Gastroesophageal sphincter (tissue), 4 donors: ENCODE data around the gene CADPS2. TPM values are rescaled to one million over a fixed set of nuclear protein-coding genes. Genes with fewer than 3 reads are reported as not detected.
A peak's percentile ranks its signal among the peaks of the same experiment; 100 is the strongest.

Experiments used
- ATAC-seq: fragments of 150-250 bp; one replicate; pipeline ENCODE4 v1.9.1; 2016; ENCODE audit warnings: mild to moderate bottlenecking, moderate library complexity
- H3K27ac ChIP-seq, 4 donors: fragments of 200-600 bp; sonication (generic) in 3 of 4; 1 replicate in 3 of 4; 2 replicates in 1 of 4; pipeline ENCODE4 v1.5.1; 2016 to 2019
- H3K27me3 ChIP-seq: fragments of 200-600 bp; sonication (generic); one replicate; pipeline ENCODE4 v1.5.1; 2019
- H3K36me3 ChIP-seq, 2 donors: fragments of 200-600 bp; sonication (generic); one replicate each; pipeline ENCODE4 v1.5.1; 2019; ENCODE audit warnings: control low read depth in 1 of 2
- H3K4me1 ChIP-seq, 3 donors: fragments of 200-600 bp; sonication (generic); 1 replicate in 2 of 3; 2 replicates in 1 of 3; pipeline ENCODE4 v1.5.1; 2016 to 2019; ENCODE audit warnings: control low read depth in 2 of 3
- H3K4me3 ChIP-seq, 2 donors: fragments of 200-600 bp; sonication (generic); one replicate each; pipeline ENCODE4 v1.5.1; 2019; ENCODE audit warnings: mild to moderate bottlenecking in 1 of 2, moderate library complexity in 1 of 2
- H3K9me3 ChIP-seq, 3 donors: fragments of 200-600 bp; sonication (generic); one replicate each; pipeline ENCODE4 v1.5.1; 2017 to 2019; ENCODE audit warnings: control low read depth in 2 of 3
- EP300 ChIP-seq: sonication (generic); formaldehyde crosslinking; IDR thresholded peaks from one replicate; pipeline ENCODE4 v1.6.1; 2017; ENCODE audit warnings: antibody characterized with exemption, mild to moderate bottlenecking
- POLR2A ChIP-seq, 2 donors: fragments of 450-650 bp; IDR thresholded peaks; one replicate each; pipeline ENCODE4 v1.6.1; 2017; ENCODE audit warnings: antibody characterized with exemption in 2 of 2, mild to moderate bottlenecking in 2 of 2, moderate library complexity in 1 of 2
- POLR2AphosphoS5 ChIP-seq: sonication (generic); formaldehyde crosslinking; IDR thresholded peaks from one replicate; pipeline ENCODE4 v1.6.1; 2017; ENCODE audit warnings: antibody characterized with exemption
- WGBS, 2 donors: methylation state at CpG; one replicate each; pipeline ENCODE4 v1.1.5; 2018; ENCODE audit warnings: low coverage in 1 of 2; 5-methylcytosine and 5-hydroxymethylcytosine counted together
- total RNA-seq, 4 donors: library from RNA; depleted of rRNA; stranded (reverse); fragments of >200 nt; gene quantifications; one replicate each; pipeline ENCODE4 v1.1.0, GENCODE V29; 2016
- TF ChIP-seq, protein P1 (sequence below), 4 experiments: fragments of 200-600 bp in 2 of 4; fragments of 450-650 bp in 2 of 4; sonication (generic) in 1 of 4; IDR thresholded peaks; one replicate each; pipeline ENCODE4 v1.5.1; 2017 to 2019; ENCODE audit warnings: antibody characterized with exemption in 4 of 4, mild to moderate bottlenecking in 2 of 4, moderate library complexity in 2 of 4

The CADPS2 gene
- total RNA-seq, 4 donors from 2014 or later = 20.3 to 205 (median 138) TPM

DNA sequence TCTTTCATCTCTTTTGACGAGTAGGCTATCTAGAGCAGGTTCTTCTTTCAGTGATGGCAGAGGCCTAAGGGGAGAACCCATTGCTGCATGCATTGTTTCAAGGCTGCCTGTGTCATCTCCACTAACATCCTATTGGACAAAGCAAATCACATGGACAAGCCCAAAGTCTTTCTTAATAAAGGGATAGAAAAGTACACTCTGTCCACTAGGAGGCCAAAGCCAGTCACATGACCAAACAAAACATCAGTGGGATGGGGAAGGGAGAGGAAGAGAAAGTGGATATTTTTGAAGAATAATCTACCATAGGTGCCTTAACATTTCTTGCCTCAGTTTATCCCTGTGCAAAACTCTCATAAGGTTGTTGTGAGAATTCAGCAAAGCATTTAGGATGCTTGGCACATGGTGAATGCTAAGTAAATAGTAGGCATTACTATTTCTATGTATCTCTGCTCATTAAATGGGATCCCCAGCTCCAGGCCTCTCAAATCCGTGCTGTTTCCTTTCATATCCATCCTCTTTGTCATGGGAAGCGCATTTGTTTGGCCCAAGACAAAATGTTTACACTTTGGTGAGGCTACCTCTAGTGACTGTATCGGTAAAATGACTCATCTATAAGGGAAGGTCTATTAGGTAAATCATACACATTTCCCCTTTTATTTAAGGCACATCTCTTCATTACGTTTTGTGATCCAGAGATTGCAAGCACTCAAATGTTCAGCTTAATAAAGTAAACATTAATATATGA, 16.7 kb upstream of the CADPS2 start:
- Histone ChIP-seq H3K4me1 (no peaks in the 10 kb centered on the region), H3K27ac (no peak overlapping the region), H3K9me3 (no peaks in the 10 kb centered on the region), H3K36me3 (no peaks in the 10 kb centered on the region), H3K27me3 (no peaks in the 10 kb centered on the region), H3K4me3 (no peak overlapping the region)
- ATAC-seq = no peak
- WGBS, 2 donors = 59 to 77% methylated on average over 3 to 5 of the region's 5 CpGs
- TF ChIP-seq, protein P1, sequence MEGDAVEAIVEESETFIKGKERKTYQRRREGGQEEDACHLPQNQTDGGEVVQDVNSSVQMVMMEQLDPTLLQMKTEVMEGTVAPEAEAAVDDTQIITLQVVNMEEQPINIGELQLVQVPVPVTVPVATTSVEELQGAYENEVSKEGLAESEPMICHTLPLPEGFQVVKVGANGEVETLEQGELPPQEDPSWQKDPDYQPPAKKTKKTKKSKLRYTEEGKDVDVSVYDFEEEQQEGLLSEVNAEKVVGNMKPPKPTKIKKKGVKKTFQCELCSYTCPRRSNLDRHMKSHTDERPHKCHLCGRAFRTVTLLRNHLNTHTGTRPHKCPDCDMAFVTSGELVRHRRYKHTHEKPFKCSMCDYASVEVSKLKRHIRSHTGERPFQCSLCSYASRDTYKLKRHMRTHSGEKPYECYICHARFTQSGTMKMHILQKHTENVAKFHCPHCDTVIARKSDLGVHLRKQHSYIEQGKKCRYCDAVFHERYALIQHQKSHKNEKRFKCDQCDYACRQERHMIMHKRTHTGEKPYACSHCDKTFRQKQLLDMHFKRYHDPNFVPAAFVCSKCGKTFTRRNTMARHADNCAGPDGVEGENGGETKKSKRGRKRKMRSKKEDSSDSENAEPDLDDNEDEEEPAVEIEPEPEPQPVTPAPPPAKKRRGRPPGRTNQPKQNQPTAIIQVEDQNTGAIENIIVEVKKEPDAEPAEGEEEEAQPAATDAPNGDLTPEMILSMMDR (IDR thresholded peaks at IDR 0.05) = peak in 1 of 4 experiments; percentile 3
- TF ChIP-seq POLR2AphosphoS5 = no peak

DNA sequence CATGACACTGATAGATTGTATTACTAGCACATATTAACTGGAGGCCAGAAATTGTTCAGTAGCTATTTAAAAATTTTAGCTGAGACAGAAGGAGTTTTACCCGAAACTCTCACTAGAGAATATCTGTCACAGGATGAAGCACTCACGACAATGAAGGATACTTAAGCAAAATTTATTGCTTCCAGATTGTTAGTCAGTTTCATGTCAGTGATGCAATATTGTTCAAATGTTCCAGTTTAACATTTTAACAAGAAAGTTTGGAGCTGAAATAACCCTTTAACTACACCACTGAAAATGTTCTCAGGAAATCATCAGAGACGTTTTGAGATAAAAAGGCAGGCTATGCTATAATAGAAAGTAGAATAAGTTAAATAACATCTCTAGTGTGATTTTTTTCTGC, 15.0 kb upstream of the CADPS2 start:
- no peaks in the 10 kb centered on the region for H3K27me3 ChIP-seq
- ATAC-seq = no peak
- no peak overlapping the region for H3K27ac ChIP-seq
- no peaks in the 10 kb centered on the region for H3K36me3 ChIP-seq
- H3K4me1 ChIP-seq = no peaks in the 10 kb centered on the region
- H3K9me3 ChIP-seq = no peaks in the 10 kb centered on the region
- no peak overlapping the region for H3K4me3 ChIP-seq
- WGBS, 2 donors = 33 to 57% methylated on average over 3 of the region's 3 CpGs
- TF ChIP-seq, protein P1 (IDR thresholded peaks at IDR 0.05) = no peak
- TF ChIP-seq POLR2A (IDR thresholded peaks at IDR 0.05) = no peak
- TF ChIP-seq EP300 = no peak
- TF ChIP-seq POLR2AphosphoS5 = no peak

DNA sequence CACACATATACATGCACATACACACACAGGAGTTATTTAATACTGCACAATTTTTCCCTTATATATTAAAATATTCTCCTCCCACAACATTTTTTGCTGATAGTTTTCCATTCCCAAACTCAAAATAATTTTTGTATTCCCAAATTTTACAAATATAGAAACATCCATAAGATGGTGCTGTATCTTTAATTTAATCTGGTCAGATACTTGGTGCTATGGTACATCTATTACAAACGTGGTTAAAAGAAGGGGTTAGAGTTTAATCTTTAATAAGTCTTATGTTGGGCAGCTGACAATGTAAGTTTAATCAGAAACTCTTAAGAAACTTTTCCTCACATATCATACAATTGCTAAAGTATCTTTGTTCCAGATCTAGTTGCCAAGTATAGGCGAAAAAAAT, 10.2 kb upstream of the CADPS2 start:
- H3K4me1 ChIP-seq = no peaks in the 10 kb centered on the region
- no peak for ATAC-seq
- H3K9me3 ChIP-seq = no peaks in the 10 kb centered on the region
- 45 to 51% methylated on average over 2 of the region's 2 CpGs for WGBS, 2 donors
- no peak for TF ChIP-seq EP300
- TF ChIP-seq POLR2A (IDR thresholded peaks at IDR 0.05) = no peak
- TF ChIP-seq, protein P1 (IDR thresholded peaks at IDR 0.05) = peak in 1 of 4 experiments; percentile 11
- no peak for TF ChIP-seq POLR2AphosphoS5
- H3K4me3 ChIP-seq = no peak overlapping the region
- no peaks in the 10 kb centered on the region for H3K27me3 ChIP-seq
- no peak overlapping the region for H3K27ac ChIP-seq
- H3K36me3 ChIP-seq = no peaks in the 10 kb centered on the region

DNA sequence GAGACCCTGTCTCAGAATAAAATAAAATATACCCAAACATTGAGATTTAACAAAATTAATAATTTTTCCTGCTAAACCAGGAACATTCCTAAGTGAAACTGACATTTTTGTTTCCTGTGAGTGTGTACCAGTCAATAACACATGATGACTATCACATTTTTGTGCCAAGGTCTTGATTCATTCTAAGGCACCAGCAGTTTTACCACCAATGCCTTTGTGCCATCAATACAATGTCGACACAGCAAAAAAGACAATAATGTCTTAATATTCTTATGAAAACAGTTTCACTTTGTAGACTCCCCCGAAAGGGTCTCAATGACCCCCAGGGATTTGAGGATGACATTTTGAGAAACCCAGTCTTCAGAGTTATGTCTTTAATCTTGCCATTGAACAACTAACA, 7.2 kb upstream of the CADPS2 start:
- no peaks in the 10 kb centered on the region for H3K36me3 ChIP-seq
- WGBS, 2 donors = 68 to 95% methylated on average over 2 of the region's 2 CpGs

More for the DNA sequence above, 7.2 kb upstream of the CADPS2 start:
- no peak overlapping the region for H3K27ac ChIP-seq
- no peaks in the 10 kb centered on the region for H3K4me1 ChIP-seq
- H3K27me3 ChIP-seq = no peaks in the 10 kb centered on the region
- H3K4me3 ChIP-seq = no peak overlapping the region
- ATAC-seq = no peak
- no peak for TF ChIP-seq POLR2A (IDR thresholded peaks at IDR 0.05)
- TF ChIP-seq EP300 = no peak
- TF ChIP-seq, protein P1 (IDR thresholded peaks at IDR 0.05) = no peak
- TF ChIP-seq POLR2AphosphoS5 = no peak
- H3K9me3 ChIP-seq = no peaks in the 10 kb centered on the region
